OCI-LY7 (cell line): Measurements from ENCODE around the gene PLD5. TPM values are rescaled to one million over a fixed set of nuclear protein-coding genes. Genes with fewer than 3 reads are reported as not detected.
"Not testable (repeated sequence)": the region's sequence is repeated elsewhere in the genome, so short reads cannot be mapped to it uniquely, and the experiment has no call there.

Source experiments
- BruUV-seq: library from RNA; stranded (reverse); fragments of 400-500 nt; replicated peaks from 2 replicates; lab custom pipeline; 2021; lab: Mats Ljungman, UMichigan
- CTCF ChIA-PET: fragments of 300-600 bp; sonication (Branson Sonifier 250); formaldehyde crosslinking; loops from one replicate; lab custom pipeline; 2022; ENCODE audit warnings: antibody characterized with exemption; ENCODE audit not compliant: unreplicated experiment; lab: Charles Lee
- POLR2A ChIA-PET: fragments of 300-600 bp; sonication (Branson Sonifier 250); formaldehyde crosslinking; loops from one replicate; lab custom pipeline; 2022; ENCODE audit warnings: antibody characterized with exemption; lab: Charles Lee
- DNase-seq: peaks from one replicate; pipeline ENCODE4 v3.0.0-alpha.2; 2015; ENCODE audit warnings: low spot score
- H2AFZ ChIP-seq: fragments of 200-600 bp; sonication (generic), shearing (Covaris generic); 2 replicates; pipeline ENCODE4 v1.6.1; 2014; ENCODE audit warnings: mild to moderate bottlenecking, antibody characterized with exemption, low read length, moderate library complexity
- H3K27ac ChIP-seq: fragments of 200-600 bp; sonication (generic); 2 replicates; pipeline ENCODE4 v1.5.1; 2014; ENCODE audit warnings: mixed run types, low read depth, mild to moderate bottlenecking, moderate library complexity, low read length, inconsistent platforms; ENCODE audit not compliant: poor library complexity, severe bottlenecking
- H3K36me3 ChIP-seq: fragments of 200-600 bp; sonication (generic); 2 replicates; pipeline ENCODE4 v1.6.1; 2014; ENCODE audit warnings: mild to moderate bottlenecking, antibody characterized with exemption, low read length, moderate library complexity, mixed read lengths; ENCODE audit not compliant: insufficient read depth
- H3K4me1 ChIP-seq: fragments of 200-600 bp; sonication (generic); 2 replicates; pipeline ENCODE4 v1.5.1; 2014; ENCODE audit warnings: mild to moderate bottlenecking, low read length; ENCODE audit not compliant: insufficient read depth, poor library complexity, severe bottlenecking
- H3K4me2 ChIP-seq: fragments of 200-600 bp; sonication (generic); 2 replicates; pipeline ENCODE4 v1.6.1; 2014; ENCODE audit warnings: mild to moderate bottlenecking, low read length
- H3K4me3 ChIP-seq: fragments of 200-600 bp; sonication (generic); 2 replicates; pipeline ENCODE4 v1.5.1; 2014; ENCODE audit warnings: mild to moderate bottlenecking, low read depth, low read length; ENCODE audit not compliant: poor library complexity, severe bottlenecking
- H3K79me2 ChIP-seq: fragments of 200-600 bp; sonication (generic); 2 replicates; pipeline ENCODE4 v1.6.1; 2016; ENCODE audit warnings: low read depth, mild to moderate bottlenecking, low read length, moderate library complexity, mixed read lengths; ENCODE audit not compliant: insufficient read depth
- H3K9me2 ChIP-seq: fragments of 200-600 bp; sonication (generic); 2 replicates; pipeline ENCODE4 v1.6.1; 2016; ENCODE audit warnings: mild to moderate bottlenecking, low read length, mixed read lengths; ENCODE audit not compliant: insufficient read depth
- H3K9me3 ChIP-seq: fragments of 200-600 bp; sonication (generic); 2 replicates; pipeline ENCODE4 v1.6.1; 2014; ENCODE audit warnings: mild to moderate bottlenecking, mixed run types, low read length, mixed read lengths
- H4K20me1 ChIP-seq: fragments of 200-600 bp; sonication (generic); 2 replicates; pipeline ENCODE4 v1.6.1; 2014; ENCODE audit warnings: mild to moderate bottlenecking, antibody characterized with exemption, low read length, moderate library complexity, mixed read lengths; ENCODE audit not compliant: insufficient read depth
- CTCF ChIP-seq: fragments of 200-600 bp; sonication (generic); conservative IDR thresholded peaks from 2 replicates; pipeline ENCODE4 v1.5.1; 2014; ENCODE audit warnings: mild to moderate bottlenecking, antibody characterized with exemption, low read length, moderate library complexity, mixed read lengths
- EZH2phosphoT487 ChIP-seq: fragments of 200-600 bp; sonication (generic); IDR thresholded peaks from 2 replicates; pipeline ENCODE4 v1.6.1; 2018; ENCODE audit warnings: low read depth, borderline replicate concordance, mild to moderate bottlenecking, mixed run types, antibody characterized with exemption, low read length, moderate library complexity, mixed read lengths
- intact Hi-C: fragments of 100-400 bp; cut with micrococcal nuclease; formaldehyde crosslinking; loops from one replicate; pipeline ENCODE4 v1.10.0; 2022; ENCODE audit not compliant: unreplicated experiment
- total RNA-seq, 2 experiments: library from RNA; depleted of rRNA in 1 of 2; stranded (reverse); fragments of >200 nt in 1 of 2; shearing (Covaris generic) in 1 of 2; gene quantifications; 2 replicates each; pipeline ENCODE4 v1.2.3, GENCODE V29; 2014 to 2022

The PLD5 gene
- total RNA-seq, 2 experiments from 2014 or later, result not detected

DNA sequence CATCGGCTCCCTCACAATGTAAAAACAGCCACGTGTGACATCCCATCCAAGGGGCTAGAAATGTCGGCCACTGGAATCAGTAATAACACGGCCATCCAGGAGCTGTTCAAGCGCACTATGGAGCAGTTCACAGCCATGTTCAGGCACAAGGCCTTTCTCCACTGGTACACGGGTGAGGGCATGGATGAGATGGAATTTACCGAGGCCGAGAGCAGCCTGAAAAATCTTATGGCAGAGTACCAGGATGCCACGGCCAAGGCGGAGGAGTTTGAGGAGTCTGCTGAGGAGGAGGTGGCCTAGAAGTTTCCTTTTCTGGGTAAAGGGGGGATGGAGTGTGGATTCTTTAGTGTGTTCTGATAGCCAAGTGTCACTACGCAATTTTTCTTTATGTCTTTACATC lies 464.5 kb downstream of the PLD5 start:
- Histone ChIP-seq H3K36me3 (no peaks in the 10 kb centered on the region), H4K20me1 (no peaks in the 10 kb centered on the region), H3K9me2 (no peaks in the 10 kb centered on the region), H3K4me2 (no peak overlapping the region), H3K27ac (no peak overlapping the region), H3K79me2 (no peaks in the 10 kb centered on the region), H3K4me3 (no peak overlapping the region), H3K4me1 (no peaks in the 10 kb centered on the region), H3K9me3 (no peaks in the 10 kb centered on the region), H2AFZ (no peak overlapping the region)
- no peak for DNase-seq
- TF ChIP-seq CTCF, result no peak
- no peak for TF ChIP-seq EZH2phosphoT487
- intact Hi-C loops, result no loop called here
- CTCF ChIA-PET, result no interaction called here
- BruUV-seq, result no TSS peak
- POLR2A ChIA-PET, result no interaction called here

GRCh38 chr1:242058582-242058981 lies 465.9 kb downstream of the PLD5 start:
- POLR2A ChIA-PET, H3K9me2 ChIP-seq, H4K20me1 ChIP-seq, DNase-seq, H3K27ac ChIP-seq, H3K4me1 ChIP-seq, H2AFZ ChIP-seq, H3K4me2 ChIP-seq, intact Hi-C loops, H3K79me2 ChIP-seq, H3K9me3 ChIP-seq, H3K4me3 ChIP-seq, BruUV-seq, CTCF ChIA-PET, H3K36me3 ChIP-seq: not testable (repeated sequence)

- H3K79me2 ChIP-seq, H3K27ac ChIP-seq, H3K9me3 ChIP-seq, H3K36me3 ChIP-seq, H3K4me2 ChIP-seq, H3K4me3 ChIP-seq, H3K4me1 ChIP-seq, intact Hi-C loops, DNase-seq, CTCF ChIA-PET, POLR2A ChIA-PET, BruUV-seq, H2AFZ ChIP-seq, H4K20me1 ChIP-seq, H3K9me2 ChIP-seq: not testable (repeated sequence)
Measured at GRCh38 chr1:242058181-242058580, 466.3 kb downstream of the PLD5 start.

GRCh38 chr1:242057745-242058115 lies 466.8 kb downstream of the PLD5 start:
- BruUV-seq, result no TSS peak
- DNase-seq, result no peak
- TF ChIP-seq EZH2phosphoT487, result no peak
- no peak for TF ChIP-seq CTCF
- H3K9me2 ChIP-seq, result no peaks in the 10 kb centered on the region
- H3K79me2 ChIP-seq, result no peaks in the 10 kb centered on the region
- H3K36me3 ChIP-seq, result no peaks in the 10 kb centered on the region
- intact Hi-C loops, result no loop called here
- POLR2A ChIA-PET, result no interaction called here
- CTCF ChIA-PET, result no interaction called here
- no peaks in the 10 kb centered on the region for H3K9me3 ChIP-seq
- no peaks in the 10 kb centered on the region for H3K4me1 ChIP-seq
- H3K27ac ChIP-seq, result no peak overlapping the region
- H3K4me2 ChIP-seq, result no peak overlapping the region
- H4K20me1 ChIP-seq, result no peaks in the 10 kb centered on the region
- no peak overlapping the region for H3K4me3 ChIP-seq
- H2AFZ ChIP-seq, result no peak overlapping the region
